SU-DHL-6 (cell line): Measurements from ENCODE around the gene BTN2A1.

Experiments
- CTCF ChIP-seq: fragments of 200-600 bp; sonication (generic); IDR thresholded peaks from one replicate; pipeline ENCODE4 v1.5.1; 2017; ENCODE audit warnings: antibody characterized with exemption, mild to moderate bottlenecking, low read length, moderate library complexity; ENCODE audit not compliant: insufficient read depth, poor library complexity, severe bottlenecking
- EZH2phosphoT487 ChIP-seq: fragments of 200-600 bp; sonication (generic), shearing (Covaris generic); conservative IDR thresholded peaks from 2 replicates; pipeline ENCODE4 v1.6.1; 2018; ENCODE audit warnings: mild to moderate bottlenecking, antibody characterized with exemption, low read length, moderate library complexity, mixed read lengths

DNA sequence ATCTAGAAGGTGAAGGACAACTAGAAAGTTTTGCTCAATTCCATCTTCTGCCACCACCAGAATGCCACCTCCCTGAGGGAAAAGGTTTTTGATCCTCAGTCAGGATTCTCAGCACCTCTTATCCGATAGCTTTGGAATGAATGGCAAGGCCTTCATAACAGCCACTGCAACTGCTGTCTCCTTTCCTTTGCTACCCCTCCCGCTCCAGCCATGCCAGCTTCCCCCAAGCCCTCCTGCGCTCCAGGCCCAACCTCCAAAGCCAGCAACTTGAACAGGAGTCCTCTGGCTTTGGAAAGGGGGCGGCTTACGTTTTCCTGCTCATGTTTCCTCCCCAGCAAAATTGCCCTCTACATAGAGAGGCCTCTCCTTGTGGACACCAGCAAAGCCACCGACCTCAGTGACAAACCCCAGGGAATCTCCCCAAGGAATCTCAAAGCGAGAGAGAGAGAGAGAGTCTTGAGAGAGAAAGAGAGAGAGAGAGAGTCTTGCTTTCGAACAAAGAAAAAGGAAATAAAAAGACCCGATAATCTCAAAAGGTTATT is 420 bp upstream of the BTN2A1 start:
- TF ChIP-seq CTCF (no peak), EZH2phosphoT487 (no peak)
